Vagina (tissue), 2 donors: ENCODE results near the gene PTTG1IP.

ENCODE experiments used
- POLR2A ChIP-seq, 2 donors: fragments of 450-650 bp; IDR thresholded peaks; one replicate each; pipeline ENCODE4 v1.6.1; 2017; ENCODE audit warnings: antibody characterized with exemption in 2 of 2, mild to moderate bottlenecking in 2 of 2, moderate library complexity in 2 of 2
- TF ChIP-seq, protein P1 (sequence below), 3 experiments: fragments of 450-650 bp in 2 of 3; fragments of 200-600 bp in 1 of 3; sonication (generic) in 1 of 3; IDR thresholded peaks; one replicate each; pipeline ENCODE4 v1.5.1; 2017 to 2019; ENCODE audit warnings: antibody characterized with exemption in 3 of 3, mild to moderate bottlenecking in 2 of 3, moderate library complexity in 2 of 3

- TF ChIP-seq, protein P1, sequence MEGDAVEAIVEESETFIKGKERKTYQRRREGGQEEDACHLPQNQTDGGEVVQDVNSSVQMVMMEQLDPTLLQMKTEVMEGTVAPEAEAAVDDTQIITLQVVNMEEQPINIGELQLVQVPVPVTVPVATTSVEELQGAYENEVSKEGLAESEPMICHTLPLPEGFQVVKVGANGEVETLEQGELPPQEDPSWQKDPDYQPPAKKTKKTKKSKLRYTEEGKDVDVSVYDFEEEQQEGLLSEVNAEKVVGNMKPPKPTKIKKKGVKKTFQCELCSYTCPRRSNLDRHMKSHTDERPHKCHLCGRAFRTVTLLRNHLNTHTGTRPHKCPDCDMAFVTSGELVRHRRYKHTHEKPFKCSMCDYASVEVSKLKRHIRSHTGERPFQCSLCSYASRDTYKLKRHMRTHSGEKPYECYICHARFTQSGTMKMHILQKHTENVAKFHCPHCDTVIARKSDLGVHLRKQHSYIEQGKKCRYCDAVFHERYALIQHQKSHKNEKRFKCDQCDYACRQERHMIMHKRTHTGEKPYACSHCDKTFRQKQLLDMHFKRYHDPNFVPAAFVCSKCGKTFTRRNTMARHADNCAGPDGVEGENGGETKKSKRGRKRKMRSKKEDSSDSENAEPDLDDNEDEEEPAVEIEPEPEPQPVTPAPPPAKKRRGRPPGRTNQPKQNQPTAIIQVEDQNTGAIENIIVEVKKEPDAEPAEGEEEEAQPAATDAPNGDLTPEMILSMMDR (IDR thresholded peaks at IDR 0.05): no peak
- TF ChIP-seq POLR2A (IDR thresholded peaks at IDR 0.05): no peak
These were observed 7.8 kb downstream of the PTTG1IP start for GRCh38 chr21:44865561-44866280.
